Heart left ventricle (tissue), 16 donors: ENCODE data around the gene RIOK3. TPM values are rescaled to one million over a fixed set of nuclear protein-coding genes. Genes with fewer than 3 reads are reported as not detected.
"Not testable (repeated sequence)": the region's sequence is repeated elsewhere in the genome, so short reads cannot be mapped to it uniquely, and the experiment has no call there.

Experiments used
- ATAC-seq, 4 donors: fragments of 200-7000 bp; cut with Tn5 transposase; one replicate each; pipeline ENCODE4 v1.9.1; 2020 to 2022; ENCODE audit warnings: moderate library complexity in 4 of 4, mild to moderate bottlenecking in 3 of 4, moderate number of reproducible peaks in 1 of 4
- DNase-seq, 5 donors: peaks; one replicate each; pipeline ENCODE4 v3.0.0-alpha.2; 2020
- H3K27ac ChIP-seq, 12 donors: fragments of 200-600 bp; sonication (generic) in 4 of 12; one replicate each; pipeline versions ENCODE4 v1.5.0 to v1.8.0; 2016 to 2022; ENCODE audit warnings: mild to moderate bottlenecking in 2 of 12
- H3K27me3 ChIP-seq, 9 donors: fragments of 200-600 bp; sonication (generic) in 2 of 9; one replicate each; pipeline versions ENCODE4 v1.5.1 to v1.8.0; 2016 to 2022; ENCODE audit warnings: mild to moderate bottlenecking in 3 of 9
- H3K36me3 ChIP-seq, 9 donors: fragments of 200-600 bp; sonication (generic) in 2 of 9; one replicate each; pipeline versions ENCODE4 v1.5.0 to v1.8.0; 2018 to 2022; ENCODE audit warnings: mild to moderate bottlenecking in 2 of 9
- H3K4me1 ChIP-seq, 12 donors: fragments of 200-600 bp; sonication (generic) in 4 of 12; one replicate each; pipeline versions ENCODE4 v1.5.0 to v1.8.0; 2016 to 2022; ENCODE audit warnings: mild to moderate bottlenecking in 3 of 12
- H3K4me3 ChIP-seq, 12 donors: fragments of 200-600 bp; sonication (generic) in 4 of 12; one replicate each; pipeline versions ENCODE4 v1.5.0 to v1.8.0; 2017 to 2022; ENCODE audit warnings: mild to moderate bottlenecking in 9 of 12, moderate library complexity in 4 of 12
- H3K9me3 ChIP-seq, 12 donors: fragments of 200-600 bp; sonication (generic) in 4 of 12; one replicate each; pipeline versions ENCODE4 v1.5.0 to v1.8.0; 2016 to 2022; ENCODE audit warnings: mild to moderate bottlenecking in 1 of 12
- POLR2A ChIP-seq, 2 donors: fragments of 450-650 bp; IDR thresholded peaks; one replicate each; pipeline ENCODE4 v1.6.1; 2017; ENCODE audit warnings: antibody characterized with exemption in 2 of 2, mild to moderate bottlenecking in 2 of 2, moderate library complexity in 2 of 2
- WGBS, 4 donors: extraction: QIAGEN DNeasy Blood & Tissue Kit in 2 of 4; methylation state at CpG; one replicate each; pipeline versions ENCODE4 v1.1.5 to v1.1.7; 2013 to 2018; 5-methylcytosine and 5-hydroxymethylcytosine counted together
- intact Hi-C, 10 donors: fragments of 100-400 bp; cut with DNase I; formaldehyde crosslinking; loops; one replicate each; pipeline versions ENCODE4 v1.11.1 to v1.14.2; 2022
- polyA plus RNA-seq, 2 donors: library from polyadenylated mRNA; stranded (reverse); fragments of 200-250 nt; gene quantifications; one replicate each; pipeline ENCODE4 v1.2.3, GENCODE V29; 2013
- total RNA-seq, 9 donors: library from RNA; depleted of rRNA in 2 of 9; stranded (reverse); fragments of >200 nt in 2 of 9; fragmentation: NEBNext Ultra II Directional in 3 of 9; extraction: Animal tissue kit (Norgen Biotek cat#: 25700) in 3 of 9; gene quantifications; one replicate each; pipeline versions ENCODE4 v1.1.0 to v1.2.4, GENCODE V29; 2016 to 2023
- TF ChIP-seq, protein P1 (sequence below), 12 donors: fragments of 200-600 bp; sonication (generic) in 4 of 12; IDR thresholded peaks; one replicate each; pipeline versions ENCODE4 v1.5.0 to v1.8.0; 2018 to 2022; ENCODE audit warnings: antibody characterized with exemption in 12 of 12, mild to moderate bottlenecking in 5 of 12
- donor health status: ischemic (EF 13 %, LVEDD 7.1; RV severe dilation, severe dysfunction).
- donor health status: healthy with polysubstance abuse.
- donor health status: DM: no; HTN: yes; CAD: no.
- donor health status: DM: no; HTN: no; CAD: no.
- donor health status: ischemic (EF 25% LVEDD 6.9; RV normal size, moderate dysfunction).
- donor health status: ischemic (EF 25% LVEDD 5.7; RV mildly dilated, moderate dysfunction).
- donor health status: healthy.
- donor health status: DM: yes; HTN: yes; CAD: no.
- donor health status: ischemic (EF 35%, LVEDD 5.7; RV mildly dilated, moderate dysfunction).
- donor health status: nonischemic (EF 11% LVEDD 7.7; RV severe dilation, severe dysfunction).
- donor health status: DM: yes; HTN: yes; CAD: no.
- donor health status: PGD.
- donor health status: ischemic (EF 29% LVEDD 5.4; RV normal size, mild dysfunction).
- donor health status: nonischemic (EF 23%, LVEDD 6.1; RV moderate dilation, normal function).

RIOK3 gene
- total and polyA plus RNA-seq, 11 donors: 32.3 to 76.2 (median 51.1) TPM

DNA sequence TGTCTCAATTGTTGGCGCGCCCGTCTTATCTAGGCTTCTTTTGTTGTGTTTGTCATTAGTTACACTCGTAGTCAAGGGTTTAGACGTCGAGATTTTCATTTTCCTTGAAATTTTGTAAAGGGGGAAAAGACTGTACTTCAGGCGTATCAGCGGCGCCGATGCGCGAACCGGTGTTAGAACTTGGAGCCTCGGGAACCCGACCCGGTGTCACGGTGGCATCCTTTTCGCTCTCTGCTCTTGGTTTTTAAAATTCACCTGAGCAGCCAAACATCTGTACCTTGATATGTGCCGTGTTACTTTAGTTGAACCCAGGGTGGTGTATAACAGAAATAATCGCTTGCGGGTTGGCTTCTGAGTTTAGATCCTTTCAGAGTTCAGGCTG is 50.9 kb downstream of the RIOK3 start:
- ATAC-seq (no peak), DNase-seq (no peak)
- peak overlapping the region; percentile 81 to 100 (median 98) for H3K4me3 ChIP-seq
- no peaks in the 10 kb centered on the region for H3K9me3 ChIP-seq
- H3K36me3 ChIP-seq: peaks cover 0 to 29% (median 22%) of the 10 kb centered on the region in 9 donors
- H3K4me1 ChIP-seq: peaks cover 0 to 36% (median 23%) of the 10 kb centered on the region in 12 donors
- peak overlapping the region in 10 of 12 donors; percentile 85 to 96 (median 90) for H3K27ac ChIP-seq
- 2 to 6% (median 4%) methylated on average over 21 of the region's 21 CpGs for WGBS, 4 donors
- intact Hi-C loops: loop anchor here in 8 of 10 donors (1.0 to 10.0 kb wide), 8 partner anchors 51 to 369 kb away; partner anchors contain the start of genes NPC1 (in 5 of the 8), RIOK3 (in 3 of the 8) and CABLES1 (in 1 of the 8)
- H3K27me3 ChIP-seq: no peaks in the 10 kb centered on the region
- TF ChIP-seq, protein P1, sequence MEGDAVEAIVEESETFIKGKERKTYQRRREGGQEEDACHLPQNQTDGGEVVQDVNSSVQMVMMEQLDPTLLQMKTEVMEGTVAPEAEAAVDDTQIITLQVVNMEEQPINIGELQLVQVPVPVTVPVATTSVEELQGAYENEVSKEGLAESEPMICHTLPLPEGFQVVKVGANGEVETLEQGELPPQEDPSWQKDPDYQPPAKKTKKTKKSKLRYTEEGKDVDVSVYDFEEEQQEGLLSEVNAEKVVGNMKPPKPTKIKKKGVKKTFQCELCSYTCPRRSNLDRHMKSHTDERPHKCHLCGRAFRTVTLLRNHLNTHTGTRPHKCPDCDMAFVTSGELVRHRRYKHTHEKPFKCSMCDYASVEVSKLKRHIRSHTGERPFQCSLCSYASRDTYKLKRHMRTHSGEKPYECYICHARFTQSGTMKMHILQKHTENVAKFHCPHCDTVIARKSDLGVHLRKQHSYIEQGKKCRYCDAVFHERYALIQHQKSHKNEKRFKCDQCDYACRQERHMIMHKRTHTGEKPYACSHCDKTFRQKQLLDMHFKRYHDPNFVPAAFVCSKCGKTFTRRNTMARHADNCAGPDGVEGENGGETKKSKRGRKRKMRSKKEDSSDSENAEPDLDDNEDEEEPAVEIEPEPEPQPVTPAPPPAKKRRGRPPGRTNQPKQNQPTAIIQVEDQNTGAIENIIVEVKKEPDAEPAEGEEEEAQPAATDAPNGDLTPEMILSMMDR (IDR thresholded peaks at IDR 0.05): no peak
- no peak for TF ChIP-seq POLR2A (IDR thresholded peaks at IDR 0.05)

DNA sequence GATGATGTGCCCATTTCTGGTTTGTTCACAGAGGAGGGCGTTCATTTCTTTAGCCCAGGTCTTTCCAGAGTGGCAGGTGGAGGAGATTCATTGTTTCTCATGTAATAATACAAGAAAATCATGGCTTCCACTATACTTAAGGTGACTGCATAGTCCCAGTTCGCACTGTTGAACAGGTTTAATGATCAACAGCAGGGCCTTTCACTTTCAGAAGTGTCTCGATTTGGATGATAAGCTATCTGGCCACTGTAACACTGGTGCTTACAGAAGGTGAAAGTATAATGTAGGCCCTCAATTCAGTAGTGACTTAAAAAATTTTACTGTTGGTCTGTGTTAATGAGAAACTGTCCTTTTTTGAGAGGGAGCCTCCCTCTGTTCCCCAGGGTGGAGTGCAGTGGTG is 51.6 kb downstream of the RIOK3 start:
- Histone ChIP-seq H3K9me3 (no peaks in the 10 kb centered on the region), H3K4me1 (peaks cover 0 to 29% (median 23%) of the 10 kb centered on the region in 12 donors), H3K27me3 (no peaks in the 10 kb centered on the region), H3K4me3 (peak overlapping the region in 8 of 12 donors; percentile 83 to 99 (median 98)), H3K36me3 (peaks cover 0 to 37% (median 29%) of the 10 kb centered on the region in 9 donors), H3K27ac (no peak overlapping the region)
- TF ChIP-seq POLR2A (IDR thresholded peaks at IDR 0.05): no peak
- TF ChIP-seq, protein P1 (IDR thresholded peaks at IDR 0.05): no peak
- no peak for ATAC-seq
- 79 to 89% (median 83%) methylated on average over 3 of the region's 3 CpGs for WGBS, 4 donors
- intact Hi-C loops: loop anchor here in 8 of 10 donors (5.0 to 10.0 kb wide), 5 partner anchors 52 to 370 kb away; partner anchors contain the start of genes NPC1 (in 3 of the 8), RIOK3 (in 2 of the 8) and CABLES1 (in 1 of the 8)
- DNase-seq: no peak

DNA sequence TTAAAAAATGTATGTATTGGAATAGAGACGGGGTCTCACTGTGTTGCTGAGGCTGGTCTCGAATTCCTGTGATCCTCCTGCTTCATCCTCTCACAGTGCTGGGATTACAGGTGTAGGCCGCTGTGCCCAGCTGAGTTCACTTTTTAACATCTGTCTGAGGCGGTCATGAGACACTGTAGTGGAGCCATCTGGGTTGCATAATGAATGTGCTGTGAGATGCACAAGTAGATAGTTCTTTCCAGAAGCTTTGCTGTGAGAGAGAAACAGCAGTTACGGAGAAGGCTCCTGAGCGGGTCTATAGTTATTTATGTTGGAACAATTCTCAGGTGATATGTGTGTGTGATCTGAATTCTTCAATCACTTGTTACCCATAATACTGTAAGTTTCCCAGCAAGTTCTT is 53.3 kb downstream of the RIOK3 start:
- Histone ChIP-seq H3K36me3 (peaks cover 0 to 54% (median 46%) of the 10 kb centered on the region in 9 donors), H3K4me1 (peaks cover 0 to 28% (median 23%) of the 10 kb centered on the region in 12 donors), H3K27ac (no peak overlapping the region), H3K27me3 (no peaks in the 10 kb centered on the region), H3K9me3 (no peaks in the 10 kb centered on the region), H3K4me3 (no peak overlapping the region)
- 86 to 96% (median 92%) methylated on average over 6 of the region's 6 CpGs for WGBS, 4 donors
- DNase-seq (no peak), ATAC-seq (no peak)
- intact Hi-C loops: loop anchor here in 2 of 10 donors (10.0 kb wide), 2 partner anchors 198 to 372 kb away; partner anchors contain the start of gene CABLES1 (in 1 of the 2)
- TF ChIP-seq POLR2A (IDR thresholded peaks at IDR 0.05): no peak

DNA sequence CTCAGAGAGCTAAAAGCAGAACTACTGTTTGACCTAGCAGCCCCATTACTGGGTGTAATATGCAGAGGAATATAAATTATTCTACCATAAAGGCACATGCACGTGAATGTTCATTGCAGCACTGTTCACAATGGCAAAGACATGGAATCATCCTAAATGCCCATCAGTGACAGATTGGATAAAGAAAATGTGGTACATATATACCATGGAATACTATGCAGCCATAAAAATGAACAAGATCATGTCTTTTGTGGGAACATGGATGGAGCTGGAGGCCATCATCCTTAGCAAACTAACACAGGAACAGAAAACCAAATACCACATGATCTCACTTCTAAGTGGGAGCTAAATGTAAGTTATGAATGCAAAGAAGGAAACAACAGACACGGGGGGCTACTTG is 57.8 kb downstream of the RIOK3 start:
- H3K4me1 ChIP-seq: peaks cover 0 to 17% (median 0%) of the 10 kb centered on the region in 12 donors
- not testable (repeated sequence) for H3K4me3 ChIP-seq, H3K27ac ChIP-seq, DNase-seq, H3K27me3 ChIP-seq, ATAC-seq, H3K9me3 ChIP-seq
- WGBS, 4 donors: 96 to 99% (median 98%) methylated on average over 2 of the region's 2 CpGs
- intact Hi-C loops: loop anchor here in 5 of 10 donors (10.0 kb wide), 3 partner anchors 194 to 304 kb away; no protein-coding TSS in a partner anchor
- H3K36me3 ChIP-seq: peaks cover 0 to 96% (median 63%) of the 10 kb centered on the region in 9 donors

DNA sequence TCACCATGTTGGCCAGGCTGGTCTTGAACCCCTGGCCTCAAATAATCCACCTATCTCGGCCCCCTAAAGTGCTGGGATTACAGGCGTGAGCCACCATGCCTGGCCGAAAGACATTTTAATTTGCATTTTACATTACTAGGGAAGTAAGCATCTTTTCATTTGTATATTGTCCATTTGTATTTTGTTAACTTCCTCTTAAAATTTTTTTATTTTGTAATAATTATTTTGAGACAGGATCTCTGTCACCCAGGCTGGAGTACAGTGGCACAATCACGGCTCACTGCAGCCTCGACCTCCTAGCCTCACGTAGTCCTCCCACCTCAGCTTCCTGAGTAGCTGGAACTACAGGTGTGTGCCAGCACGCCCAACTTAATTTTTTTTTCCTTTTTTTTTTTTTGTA is 59.1 kb downstream of the RIOK3 start:
- peaks cover 0 to 96% (median 62%) of the 10 kb centered on the region in 9 donors for H3K36me3 ChIP-seq
- peak overlapping the region in 1 of 12 donors; percentile 77 for H3K27ac ChIP-seq
- intact Hi-C loops: loop anchor here in 5 of 10 donors (10.0 kb wide), 3 partner anchors 193 to 303 kb away; no protein-coding TSS in a partner anchor
- ATAC-seq, H3K9me3 ChIP-seq, H3K27me3 ChIP-seq, DNase-seq, H3K4me3 ChIP-seq: not testable (repeated sequence)
- peaks cover 0 to 17% (median 0%) of the 10 kb centered on the region in 12 donors for H3K4me1 ChIP-seq
- 88 to 90% (median 89%) methylated on average over 7 of the region's 7 CpGs for WGBS, 4 donors
